Spleen (tissue), 7 donors: Measurements from ENCODE around the gene PARN.

Experiments used
- CTCF ChIP-seq, 11 experiments: fragments of 200-600 bp in 7 of 11; fragments of 450-650 bp in 4 of 11; sonication (generic) in 4 of 11; IDR thresholded peaks in 8 of 11; conservative IDR thresholded peaks in 3 of 11; 1 replicate in 7 of 11; 2 replicates in 4 of 11; pipeline versions ENCODE4 v1.4.0 to v1.8.0; 2016 to 2021; ENCODE audit warnings: antibody characterized with exemption in 11 of 11, inconsistent platforms in 4 of 11, mild to moderate bottlenecking in 1 of 11
- POLR2A ChIP-seq, 3 donors: fragments of 450-650 bp; IDR thresholded peaks; one replicate each; pipeline ENCODE4 v1.5.1; 2017; ENCODE audit warnings: antibody characterized with exemption in 3 of 3, mild to moderate bottlenecking in 1 of 3
- donor health status: DM: no; HTN: no; CAD: no; lungs with moderate emphysema.
- donor health status: DM: no; HTN: no; CAD: no.
- donor health status: DM: no; HTN: no; CAD: no.

GRCh38 chr16:14652726-14653125 lies 22.7 kb upstream of the PARN start:
- TF ChIP-seq CTCF (IDR thresholded peaks at IDR 0.05 in 8 of 11, conservative IDR thresholded peaks at IDR 0.05 in 3 of 11) (no peak), POLR2A (IDR thresholded peaks at IDR 0.05) (no peak)
